Measurements from ENCODE around the gene SRRM1. TPM values are rescaled to one million over a fixed set of nuclear protein-coding genes. Genes with fewer than 3 reads are reported as not detected.

SRRM1 gene
- total and polyA plus RNA-seq, 2 donors (not counting 3 experiments of a cell fraction or from before 2014, with no cell fraction given): 39.7 to 163 TPM

- Histone ChIP-seq H3K36me3 (ENCODE audit: control insufficient read depth in 2 of 2, extremely low read depth in 1 of 2, insufficient read depth in 2 of 2, low read length in 2 of 2) (no peaks in the 10 kb centered on the region), H3K9me1 (replicated peaks; ENCODE audit: control insufficient read depth, extremely low read depth, insufficient read depth, low read length) (no peaks in the 10 kb centered on the region), H3K4me2 (ENCODE audit: insufficient read depth, low read length) (no peak overlapping the region), H3K4me3 (replicated peaks in 1 of 3; ENCODE audit: insufficient read depth in 1 of 3, low read depth in 1 of 3, low read length in 3 of 3) (no peak overlapping the region), H3K27ac (ENCODE audit: insufficient read depth, low read depth, low read length) (peak overlapping the region; percentile 23), H3K9ac (replicated peaks; ENCODE audit: extremely low read depth, insufficient read depth, low read length) (no peak overlapping the region), H3K9me3 (replicated peaks; ENCODE audit: control insufficient read depth, insufficient read depth, low read length) (no peaks in the 10 kb centered on the region), H2AFZ (ENCODE audit: low read depth, low read length) (peak overlapping the region; percentile 28), H4K20me1 (replicated peaks; ENCODE audit: control insufficient read depth, extremely low read depth, insufficient read depth, low read length) (no peaks in the 10 kb centered on the region), H3K79me2 (ENCODE audit: control insufficient read depth, insufficient read depth, low read length) (no peaks in the 10 kb centered on the region), H3K27me3 (ENCODE audit: control insufficient read depth in 2 of 2, insufficient read depth in 2 of 2, low read length in 2 of 2) (no peaks in the 10 kb centered on the region), H3K4me1 (ENCODE audit: control insufficient read depth, extremely low read depth, insufficient read depth, low read length) (peaks cover 8% of the 10 kb centered on the region)
- peak; percentile 88 for DNase-seq (ENCODE audit: low read depth, low spot score)
- TF ChIP-seq MAX (IDR thresholded peaks at IDR 0.05; ENCODE audit: insufficient read depth, insufficient read length) (no peak), JUN (IDR thresholded peaks at IDR 0.05; ENCODE audit: borderline replicate concordance, insufficient read depth, insufficient read length, low read depth) (peak; percentile 73), POLR2AphosphoS5 (IDR thresholded peaks at IDR 0.05; ENCODE audit: insufficient read depth, low read depth, low read length) (peak; percentile 46), CTCF (IDR thresholded peaks at IDR 0.05; ENCODE audit: extremely low read depth in 1 of 2, insufficient read depth in 1 of 2, low read depth in 1 of 2, low read length in 2 of 2) (no peak), EZH2 (IDR thresholded peaks at IDR 0.05; ENCODE audit: borderline replicate concordance, low read depth, low read length, severe bottlenecking) (no peak), POLR2A (IDR thresholded peaks at IDR 0.05; ENCODE audit: low read depth, low read length) (peak; percentile 26), GATA2 (IDR thresholded peaks at IDR 0.05; ENCODE audit: insufficient read depth, insufficient read length, low read depth, low read length) (peak; percentile 62), FOS (IDR thresholded peaks at IDR 0.05; ENCODE audit: borderline replicate concordance, insufficient read depth, low read length) (peak; percentile 96), MYC (IDR thresholded peaks at IDR 0.05; ENCODE audit: low read depth, low read length) (no peak)
- CTCF ChIA-PET: interaction anchor here (0.6 to 5.3 kb wide), 22 partner anchors 10 to 353 kb away, joined by 3 to 49 read pairs (median 5); partner anchors contain the start of gene CLIC4
- BruUV-seq (replicated peaks): no TSS peak
- FAIRE-seq: peak; percentile 47
- POLR2A ChIA-PET: interaction anchor here (0.5 to 1.2 kb wide), 11 partner anchors 19 to 657 kb away, joined by 3 to 26 read pairs (median 4); partner anchors contain the start of gene CLIC4
- dilution Hi-C loops (cut with MboI; ENCODE audit: extremely low pct_ligation_motif_present, low sequenced_read_pairs): no loop called here
- intact Hi-C loops (cut with micrococcal nuclease): no loop called here
Observed at GRCh38 chr1:24683713-24684162, 40.6 kb downstream of the SRRM1 start.

Measured in endothelial cell of umbilical vein (primary cell).